LHCN-M2 (cell line): ENCODE data around the gene TSPEAR. TPM values are rescaled to one million over a fixed set of nuclear protein-coding genes. Genes with fewer than 3 reads are reported as not detected.
A peak's percentile ranks its signal among the peaks of the same experiment; 100 is the strongest.
"Not testable (repeated sequence)": the region's sequence is repeated elsewhere in the genome, so short reads cannot be mapped to it uniquely, and the experiment has no call there.

Experiments used
- DNase-seq: peaks from one replicate; pipeline ENCODE4 v3.0.0-alpha.2; 2012; ENCODE audit warnings: low read depth
- total RNA-seq: library from RNA; depleted of rRNA; stranded (reverse); fragments of >200 nt; gene quantifications from 2 replicates; pipeline ENCODE4 v1.2.3, GENCODE V29; 2014

TSPEAR gene
- total RNA-seq, 1 experiment from 2014 or later = not detected

DNA sequence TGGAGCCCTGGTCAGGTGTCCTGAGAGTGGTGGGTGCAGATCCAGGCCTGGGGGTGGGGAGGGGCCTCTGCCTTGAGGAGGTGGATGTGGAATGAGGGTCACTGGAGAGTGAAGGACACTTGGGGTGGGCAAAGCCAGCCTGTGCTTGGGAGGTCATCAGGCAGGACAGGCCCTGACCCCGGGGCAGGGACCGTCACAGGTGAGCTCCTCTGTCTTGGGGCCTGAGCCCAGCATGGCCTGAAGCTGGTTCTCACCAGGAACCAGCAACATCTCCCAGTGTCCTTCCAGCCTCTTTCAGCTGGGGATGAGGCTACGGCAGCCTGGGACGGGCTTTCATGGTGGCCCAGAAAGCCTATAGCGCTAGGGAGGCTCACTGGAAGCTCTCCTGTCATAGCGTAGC, 159.2 kb downstream of the TSPEAR start:
- no peak for DNase-seq

DNA sequence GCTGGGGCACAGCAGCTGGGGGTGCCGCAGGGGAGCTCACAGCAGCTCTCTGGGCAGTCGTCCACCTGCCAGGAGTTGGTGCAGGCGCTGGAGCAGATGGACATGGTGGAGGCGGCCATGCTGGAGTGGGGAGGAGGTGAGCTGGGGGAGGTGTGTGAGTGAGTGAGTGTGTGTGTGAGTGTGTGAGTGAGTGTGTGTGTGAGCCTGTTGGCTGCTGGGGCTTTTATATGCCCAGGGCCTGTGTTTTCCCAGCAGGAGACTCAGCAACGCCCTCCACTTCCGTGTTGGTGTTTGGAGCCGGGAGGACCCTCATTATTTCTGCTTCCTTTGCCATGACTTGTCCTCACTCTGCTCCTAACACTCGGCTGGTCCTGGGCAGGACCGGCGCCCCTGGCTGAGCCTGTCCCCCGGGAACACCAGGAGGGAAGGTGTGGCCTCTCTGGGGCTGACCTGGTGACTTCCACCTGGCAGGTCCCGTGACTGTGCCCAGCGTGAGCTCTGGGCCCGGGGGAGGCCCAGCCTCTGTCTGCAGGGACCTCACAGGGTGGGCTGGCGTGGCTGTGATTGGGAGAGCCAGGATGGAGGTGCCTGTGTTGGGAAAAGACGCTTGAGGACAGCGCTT, 159.9 kb downstream of the TSPEAR start, which contains the start of gene KRTAP10-2:
KRTAP10-2 (minus strand) TSS at position 166 of the 622 bp plus-strand sequence; CDS start at position 119, 47 bp downstream.
- no peak for DNase-seq

DNA sequence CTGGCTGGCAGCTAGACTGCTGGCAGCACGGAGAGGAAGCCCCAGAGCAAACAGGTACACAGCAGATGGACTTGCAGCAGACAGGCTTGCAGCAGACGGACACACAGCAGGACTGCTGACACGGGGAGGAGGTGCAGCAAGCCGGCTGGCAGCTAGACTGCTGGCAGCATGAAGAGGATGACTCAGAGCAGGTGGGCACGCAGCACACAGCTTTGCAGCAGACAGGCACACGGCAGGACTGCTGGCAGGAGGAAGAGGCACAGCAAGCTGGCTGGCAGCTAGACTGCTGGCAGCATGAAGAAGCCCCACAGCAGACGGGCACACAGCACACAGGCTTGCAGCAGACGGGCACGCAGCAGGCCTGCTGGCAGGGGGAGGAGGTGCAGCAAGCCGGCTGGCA, 160.6 kb downstream of the TSPEAR start:
- DNase-seq = peak; percentile 8

DNA sequence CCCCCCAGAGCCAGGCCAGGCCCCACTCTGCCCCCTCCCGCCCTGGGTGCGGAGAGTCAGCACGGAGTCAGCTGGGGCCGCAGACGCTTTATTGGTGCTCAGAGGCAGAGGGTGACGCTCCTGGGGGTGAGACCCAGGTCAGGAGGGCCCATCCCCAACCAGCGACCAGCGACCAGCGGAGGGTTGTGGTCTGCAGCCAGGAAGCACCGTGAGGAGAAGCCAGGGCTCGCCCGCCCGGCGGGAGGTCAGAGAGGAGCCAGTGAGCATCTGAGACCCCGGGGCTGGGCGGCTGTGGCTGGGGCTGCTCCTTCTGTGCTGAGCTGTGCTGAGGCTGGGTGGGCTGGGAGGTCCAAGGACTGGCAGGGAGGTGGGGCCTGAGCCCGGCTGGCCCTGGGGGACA, 161.1 kb downstream of the TSPEAR start:
- DNase-seq = not testable (repeated sequence)

DNA sequence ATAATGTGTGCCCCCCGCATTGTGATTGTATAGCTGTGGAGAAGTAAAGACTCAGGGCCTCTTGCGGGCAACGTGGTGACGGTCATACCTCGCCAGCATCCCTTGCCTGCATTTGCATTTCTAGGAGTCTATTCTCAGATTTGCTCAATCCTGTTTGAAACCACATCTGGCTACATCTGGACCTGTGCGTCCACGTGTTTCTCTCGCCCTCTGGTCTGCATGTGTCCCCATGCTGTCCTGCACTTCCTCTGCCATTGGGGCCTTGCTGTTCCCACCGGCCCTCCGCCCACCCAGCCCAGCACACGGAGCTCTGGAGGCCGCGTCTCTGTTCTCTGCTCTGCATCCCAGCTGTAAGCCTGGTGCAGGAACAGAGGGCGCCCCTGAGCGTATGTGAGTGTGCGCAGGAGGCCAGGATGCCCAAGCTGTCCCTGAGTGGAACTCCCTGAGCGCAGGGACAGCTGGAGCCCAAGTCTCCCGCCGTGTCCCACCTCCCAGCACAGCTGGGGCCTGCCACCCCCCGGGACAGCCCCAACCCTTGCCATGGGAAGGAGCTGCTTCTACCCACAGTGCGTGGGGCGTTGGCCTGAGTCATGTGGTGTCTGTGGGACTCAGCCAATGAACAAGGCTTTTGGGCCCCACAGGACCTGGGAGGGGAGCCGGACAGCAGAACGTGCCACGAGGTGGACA, 161.7 kb downstream of the TSPEAR start:
- no peak for DNase-seq

DNA sequence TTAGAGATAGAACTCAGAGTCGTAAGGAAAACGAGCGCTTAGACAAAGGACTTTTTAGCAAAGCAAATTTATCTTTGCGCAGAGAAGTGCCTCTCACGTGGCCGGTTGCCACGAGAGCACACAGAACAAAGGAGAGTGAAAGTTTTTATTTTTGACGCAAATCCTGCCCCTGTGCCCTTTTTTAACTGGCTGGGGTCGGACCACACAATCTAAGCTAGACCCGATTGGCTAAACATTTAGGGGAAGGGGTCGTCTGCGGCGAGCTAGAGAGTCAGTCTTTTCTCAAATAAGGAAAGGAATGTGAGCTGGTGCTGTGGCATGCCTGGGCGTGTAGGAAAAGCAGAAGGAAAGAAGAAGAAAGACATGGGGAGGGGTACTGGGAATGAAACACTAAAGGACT, 162.4 kb downstream of the TSPEAR start:
- DNase-seq = no peak

DNA sequence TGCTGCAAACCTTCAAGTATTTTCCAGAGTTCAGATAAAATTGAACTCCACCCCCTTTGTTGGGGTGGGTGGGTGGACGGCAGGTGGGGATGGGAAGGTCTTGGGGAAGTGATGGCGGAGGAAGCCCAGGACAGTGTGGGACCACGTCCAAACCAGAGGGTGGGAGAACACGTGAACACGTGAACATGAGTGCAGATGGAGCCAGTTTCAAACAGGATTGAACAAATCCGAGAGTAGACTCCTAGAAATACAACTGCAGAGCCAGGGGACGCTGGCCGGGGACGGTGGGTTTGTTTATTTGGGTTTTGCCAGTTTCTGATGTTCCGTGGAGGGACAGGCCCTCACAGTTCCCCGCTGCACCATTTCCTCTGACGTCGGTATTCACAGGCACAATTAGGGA, 163.0 kb downstream of the TSPEAR start:
- no peak for DNase-seq

DNA sequence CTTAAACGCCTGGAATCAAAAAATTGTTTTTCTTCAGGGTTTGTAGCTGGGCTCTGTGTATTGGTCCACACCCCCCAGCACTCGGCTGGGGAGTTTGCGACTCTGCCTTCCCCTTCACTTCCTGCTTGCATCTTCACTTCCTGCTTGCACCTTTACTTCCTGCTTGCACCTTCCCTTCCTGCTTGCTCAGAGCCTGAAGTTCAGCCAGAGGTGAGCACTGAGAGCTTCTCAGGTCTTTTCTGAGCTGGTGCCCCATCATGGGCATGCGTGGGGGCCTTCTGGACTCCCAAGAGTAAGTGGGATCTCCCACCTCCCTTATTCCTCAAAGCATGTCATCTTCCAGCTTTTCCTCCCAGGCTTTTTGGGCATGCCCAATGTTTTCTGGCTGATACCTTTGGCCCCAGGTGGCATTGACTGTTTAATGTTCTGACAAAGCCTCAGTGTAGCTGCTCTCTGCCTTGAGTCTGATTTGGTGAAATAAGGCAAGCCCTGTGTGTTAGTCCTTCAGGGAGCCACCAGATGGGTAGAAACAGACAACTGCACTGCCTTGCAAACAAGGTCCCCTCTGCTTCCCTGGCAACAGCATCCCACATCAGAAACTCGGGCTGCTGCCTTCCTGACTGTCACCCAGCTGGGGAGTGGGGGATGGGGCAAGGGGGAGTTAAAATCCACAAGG, 163.6 kb downstream of the TSPEAR start:
- no peak for DNase-seq

DNA sequence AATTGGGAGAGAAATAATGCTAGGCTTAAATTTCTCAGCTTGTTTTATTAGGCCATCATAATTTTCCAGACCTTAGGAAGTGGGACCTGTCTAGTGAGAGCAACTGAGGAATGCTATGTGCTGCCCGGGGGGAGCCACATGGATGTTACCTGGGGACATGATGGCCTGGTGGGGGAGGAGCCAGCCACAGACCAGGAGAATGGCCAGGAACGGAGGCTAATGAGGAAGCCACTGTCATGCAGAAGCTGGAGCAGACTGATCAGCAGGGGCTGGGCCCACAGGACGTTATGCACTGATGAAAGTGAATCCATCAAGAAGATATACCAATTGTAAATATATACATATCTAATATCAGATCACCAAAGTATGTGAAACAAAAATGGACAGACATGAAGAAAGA, 166.8 kb downstream of the TSPEAR start:
- no peak for DNase-seq

DNA sequence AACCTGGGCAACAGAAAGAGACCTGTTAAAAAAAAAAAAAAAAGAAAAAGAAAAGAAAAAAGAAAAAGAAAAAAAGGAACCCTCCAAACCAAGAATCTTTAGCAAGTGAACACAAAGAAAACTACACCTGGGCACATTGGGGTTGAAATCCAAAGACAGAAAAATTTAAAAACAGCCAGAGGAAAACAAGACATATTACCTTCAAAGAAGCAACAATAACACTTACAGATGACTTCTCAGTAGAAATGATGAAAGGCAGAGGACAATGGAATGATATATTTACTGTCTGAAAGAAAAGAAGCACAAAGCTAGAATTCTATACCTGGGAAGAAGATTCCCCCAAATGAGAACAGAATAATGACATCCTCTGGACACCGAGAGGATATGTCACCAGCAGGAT, 168.7 kb downstream of the TSPEAR start:
- DNase-seq = no peak

DNA sequence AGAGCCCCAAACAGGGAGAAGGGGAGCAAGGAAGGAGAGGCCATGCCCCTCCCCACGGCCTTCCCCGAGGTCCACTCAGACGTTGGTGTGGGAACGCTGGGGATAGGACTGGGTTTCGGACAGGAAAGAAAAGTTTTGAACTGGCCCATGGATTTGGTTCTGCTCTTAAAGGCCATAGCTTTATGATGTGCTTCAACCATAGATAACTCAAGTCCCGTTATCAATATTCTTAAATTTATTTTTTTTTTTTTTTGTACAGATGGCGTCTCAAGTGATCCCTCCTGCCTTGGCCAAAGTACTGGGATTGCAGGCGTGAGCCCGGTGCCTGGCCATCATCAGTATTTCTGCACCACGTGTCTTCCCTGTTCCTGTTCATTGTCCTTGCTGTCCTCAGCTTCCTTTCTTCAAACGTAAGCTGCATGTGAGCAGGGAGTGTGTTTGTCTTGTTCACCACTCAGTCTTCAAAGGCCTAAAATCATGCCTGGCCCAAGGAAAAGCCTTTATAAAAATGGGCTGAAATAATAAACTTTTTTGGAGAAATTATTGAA, 170.6 kb downstream of the TSPEAR start:
- DNase-seq = no peak

DNA sequence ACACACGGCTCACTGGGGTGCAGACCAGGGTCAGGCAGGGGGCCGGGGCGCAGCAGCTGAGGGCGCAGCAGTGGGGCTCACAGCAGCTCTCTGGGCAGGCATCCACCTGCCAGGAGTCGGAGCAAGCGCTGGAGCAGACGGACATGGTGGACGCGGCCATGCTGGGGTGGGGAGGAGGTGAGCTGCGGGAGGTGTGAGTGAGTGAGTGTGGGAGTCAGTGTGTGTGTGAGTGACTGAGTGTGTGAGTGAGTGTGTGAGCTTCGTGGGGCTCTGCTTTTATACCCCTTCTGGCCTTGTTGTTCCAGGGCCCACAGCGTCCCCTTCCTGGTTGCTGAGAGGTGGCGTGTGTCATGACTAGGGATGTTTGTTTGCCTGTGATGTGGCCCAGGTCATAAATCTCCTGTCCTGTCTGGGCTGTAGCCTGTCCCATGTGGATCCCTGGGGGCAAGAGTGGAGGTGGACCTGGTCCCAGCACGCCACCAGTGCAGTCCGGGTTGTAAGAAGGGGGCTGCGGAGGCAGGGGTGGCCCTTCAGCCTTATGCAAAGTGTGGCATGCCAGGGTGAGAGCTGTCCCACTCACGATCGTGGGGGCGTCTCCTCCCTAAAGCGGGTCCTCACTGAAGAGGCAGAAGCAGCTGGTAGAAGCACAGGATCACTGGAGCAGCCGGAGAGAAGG, 171.2 kb downstream of the TSPEAR start, which contains the start of gene KRTAP10-1:
KRTAP10-1 (minus strand) TSS at position 205 of the 676 bp plus-strand sequence; CDS start at position 160, 45 bp downstream.
- no peak for DNase-seq

DNA sequence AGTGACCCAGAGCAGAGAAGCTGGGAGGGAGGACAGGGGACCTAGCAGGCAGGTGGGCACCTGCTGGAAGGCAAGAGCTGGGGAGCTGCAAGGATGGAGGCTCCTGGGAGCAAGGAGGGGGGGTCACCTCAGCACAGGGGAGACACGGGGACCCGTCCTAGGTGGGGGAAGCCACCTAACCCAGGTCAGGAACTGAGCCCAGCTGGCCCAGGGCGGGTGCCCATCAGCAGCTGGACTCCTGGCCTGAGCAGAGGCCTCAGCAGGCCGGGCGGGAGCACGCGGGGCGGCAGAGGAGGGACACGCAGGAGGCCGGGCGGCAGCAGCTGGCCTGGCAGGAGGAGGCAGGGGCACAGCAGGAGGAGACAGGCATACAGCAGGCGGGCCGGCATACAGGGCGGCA, 172.3 kb downstream of the TSPEAR start:
- no peak for DNase-seq

DNA sequence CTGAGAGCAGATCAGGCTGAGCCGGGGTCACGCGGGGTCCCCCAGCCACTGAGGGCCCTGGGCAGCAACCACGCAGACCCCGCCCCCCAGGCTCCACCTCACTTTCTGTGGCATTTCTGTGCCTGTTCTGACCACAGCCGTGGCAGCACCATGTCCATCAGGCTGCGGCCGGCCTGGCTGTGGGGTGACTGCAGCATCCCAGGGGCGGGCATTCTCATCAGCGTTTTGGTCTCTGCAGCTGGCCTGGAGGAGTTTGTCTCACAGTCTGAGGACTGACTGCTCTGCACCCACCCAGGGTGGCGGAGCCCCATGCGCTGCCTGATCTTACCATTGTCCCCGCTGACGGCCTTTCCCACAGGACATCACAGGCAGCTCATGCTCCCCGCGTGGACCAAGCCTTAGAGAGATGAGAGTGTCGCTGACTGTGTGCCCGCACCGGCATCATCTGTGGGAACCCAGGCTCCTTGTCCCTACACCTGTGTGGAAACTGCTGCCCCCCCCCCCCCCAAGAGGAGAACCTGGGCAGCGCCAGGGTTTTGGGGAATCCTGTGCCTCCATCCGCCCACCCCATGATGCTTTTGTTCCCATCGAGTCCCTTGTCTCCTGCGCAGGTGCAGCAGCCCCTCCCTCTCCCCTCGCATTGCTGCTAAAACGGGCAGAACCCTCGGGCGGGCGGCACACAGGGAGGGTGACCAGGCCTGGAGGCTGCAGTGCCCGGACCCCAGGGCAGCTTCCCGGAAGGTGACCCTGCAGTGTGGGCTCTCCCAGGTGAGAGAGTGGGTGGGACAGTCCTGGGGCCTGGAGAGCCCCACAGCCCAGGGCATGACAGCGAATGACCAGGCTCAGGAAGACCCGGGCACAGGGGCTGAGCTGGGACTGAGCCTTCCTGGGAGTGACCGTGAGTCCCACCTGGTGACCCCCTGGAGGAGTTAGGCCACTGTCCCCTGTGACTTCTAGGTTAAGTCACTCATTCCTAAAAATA, 173.2 kb downstream of the TSPEAR start:
- DNase-seq = no peak

DNA sequence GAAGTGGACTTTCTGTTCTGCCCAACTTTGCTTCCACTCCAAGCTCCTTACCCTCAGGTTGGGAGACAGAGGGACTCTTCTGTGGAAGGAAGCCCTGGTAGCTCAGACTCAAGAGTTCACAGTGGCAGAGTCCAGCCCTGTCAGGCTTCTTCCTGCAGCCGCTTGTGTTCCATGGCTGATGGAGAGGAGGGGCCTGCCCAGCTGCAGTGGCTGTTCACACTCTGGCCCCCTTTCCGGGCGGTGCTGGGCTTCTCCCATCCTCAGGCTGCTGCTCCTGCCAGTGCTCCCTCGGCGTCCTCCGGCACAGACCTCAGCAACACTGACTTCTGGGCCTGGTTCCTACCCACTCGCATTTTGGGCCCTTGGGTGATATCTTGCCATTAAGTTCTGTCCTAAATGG, 175.4 kb downstream of the TSPEAR start:
- DNase-seq = no peak

DNA sequence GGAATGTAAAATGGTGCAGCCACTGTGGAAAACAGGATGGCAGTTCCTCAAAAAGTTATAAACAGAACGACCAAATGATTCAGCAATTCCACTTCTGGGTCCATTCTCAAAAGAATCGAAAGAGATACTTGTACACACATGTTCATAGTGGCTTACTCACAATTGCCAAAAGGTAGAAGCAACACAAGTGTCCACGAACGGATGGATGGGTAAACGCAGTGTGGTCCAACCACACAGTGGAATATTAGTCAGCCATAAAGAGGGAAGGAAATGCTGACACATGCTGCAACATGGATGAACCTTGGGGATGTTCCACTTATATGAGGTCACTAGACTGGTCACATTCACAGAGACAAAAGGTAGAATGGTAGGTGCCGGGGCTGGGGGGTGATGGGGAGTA, 176.7 kb downstream of the TSPEAR start:
- no peak for DNase-seq

DNA sequence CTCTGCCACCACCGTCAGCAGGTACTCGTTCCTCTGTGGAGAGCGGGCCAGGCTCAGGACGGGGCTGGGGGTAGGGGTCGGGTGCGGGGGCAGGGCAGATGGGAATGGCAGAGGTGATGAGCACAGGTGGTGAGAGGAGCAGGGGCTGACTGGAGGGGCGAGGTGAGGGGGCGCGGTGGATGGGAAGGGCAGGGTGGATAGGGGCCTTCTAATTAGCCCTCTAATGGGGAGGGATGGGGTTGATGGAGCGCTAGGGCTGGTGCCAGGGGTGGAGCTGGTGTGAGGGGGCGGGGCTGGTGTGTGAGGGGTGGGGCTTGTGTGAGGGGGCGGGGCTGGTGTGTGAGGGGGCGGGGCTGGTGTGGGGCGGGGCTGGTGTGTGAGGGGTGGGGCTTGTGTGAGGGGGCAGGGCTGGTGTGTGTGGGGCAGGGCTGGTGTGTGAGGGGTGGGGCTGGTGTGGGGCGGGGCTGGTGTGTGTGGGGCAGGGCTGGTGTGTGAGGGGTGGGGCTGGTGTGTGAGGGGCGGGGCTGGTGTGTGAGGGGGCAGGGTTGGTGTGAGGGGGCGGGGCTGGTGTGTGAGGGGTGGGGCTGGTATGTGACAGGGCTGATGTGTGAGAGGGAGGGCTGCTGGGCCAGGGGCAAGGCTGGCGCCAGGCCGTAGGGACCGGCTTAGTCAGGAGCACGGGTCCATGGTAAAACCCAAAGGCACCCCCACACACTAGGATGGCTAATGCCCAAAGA, 177.3 kb downstream of the TSPEAR start:
- no peak for DNase-seq

DNA sequence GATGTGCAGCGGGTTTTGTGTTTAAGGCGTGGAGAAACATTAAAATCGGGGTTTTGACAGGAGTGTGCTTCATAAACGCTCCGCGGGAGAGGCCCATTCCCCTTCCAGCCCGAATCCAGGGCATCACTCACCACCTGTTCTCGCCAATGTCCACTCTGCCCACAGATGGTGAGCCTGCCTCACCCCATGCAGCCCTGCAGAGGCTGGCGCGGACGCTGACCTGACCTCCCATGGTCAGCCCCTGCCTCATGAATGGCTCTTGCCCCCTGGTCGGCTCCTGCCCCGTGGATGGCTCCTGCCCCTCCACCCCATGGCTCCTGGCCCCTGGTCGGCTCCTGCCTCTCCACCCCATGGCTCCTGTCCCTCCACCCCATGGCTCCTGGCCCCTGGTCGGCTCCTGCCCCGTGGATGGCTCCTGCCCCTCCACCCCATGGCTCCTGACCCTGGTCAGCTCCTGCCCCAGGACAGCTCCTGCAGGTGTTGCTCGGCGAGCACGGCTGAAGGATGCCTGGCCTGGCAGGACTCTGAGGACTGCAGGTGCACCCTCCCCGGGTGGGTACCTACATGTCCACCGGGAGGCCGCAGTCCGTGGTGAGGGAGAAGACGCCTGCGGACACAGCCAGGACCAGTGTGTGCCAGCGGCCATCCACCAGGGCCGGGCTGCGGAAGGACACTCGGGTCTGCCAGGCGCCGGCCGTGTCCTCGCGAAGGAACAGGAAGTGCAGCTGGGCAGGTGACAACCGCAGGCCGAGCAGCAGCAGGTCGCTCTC, 178.1 kb downstream of the TSPEAR start:
- no peak for DNase-seq

DNA sequence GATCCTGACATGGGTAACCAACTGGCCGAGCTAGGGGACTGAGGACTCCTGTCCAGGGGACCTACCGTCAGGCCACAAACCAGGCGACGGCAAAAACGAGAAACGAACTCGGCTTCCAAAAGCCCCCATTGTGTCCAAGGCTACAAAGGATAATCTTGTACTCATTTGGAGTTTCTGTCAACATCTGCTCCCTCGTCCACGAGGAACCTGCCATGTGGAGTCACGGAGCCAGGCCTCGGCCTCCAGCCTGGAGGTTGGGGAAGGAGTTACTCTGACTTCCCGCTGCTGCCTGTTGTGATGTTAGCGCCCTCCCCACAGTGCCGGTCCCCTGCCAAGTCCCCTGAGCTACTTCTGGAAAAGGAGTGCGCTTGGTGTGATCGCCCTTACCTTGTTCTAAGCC, 178.7 kb downstream of the TSPEAR start:
- no peak for DNase-seq
